SK-N-SH treated with all-trans-retinoic acid at 6 μM for 48 hours (cell line): Measurements from ENCODE around the gene OSBPL5.

Source experiments
- ATAC-seq: fragments of 200-7000 bp; cut with Tn5 transposase; 3 replicates; pipeline ENCODE4 v1.9.1; 2020; ENCODE audit warnings: mild to moderate bottlenecking, moderate library complexity
- ARNTL ChIP-seq: fragments of 450-650 bp; formaldehyde crosslinking; IDR thresholded peaks from 2 replicates; pipeline ENCODE4 v1.5.0; 2020; ENCODE audit warnings: low read depth, mild to moderate bottlenecking, moderate library complexity, borderline replicate concordance
- BACH2 ChIP-seq: fragments of 250-450 bp; sonication (Bioruptor Pico); IDR thresholded peaks from 2 replicates; pipeline ENCODE4 v1.9.0; 2021; ENCODE audit warnings: mild to moderate bottlenecking, borderline replicate concordance
- CREB5 ChIP-seq: fragments of 250-450 bp; sonication (Bioruptor Pico); IDR thresholded peaks from 2 replicates; pipeline ENCODE4 v1.5.1; 2020; ENCODE audit warnings: low read depth, mild to moderate bottlenecking, moderate library complexity
- CSDC2 ChIP-seq: fragments of 250-450 bp; sonication (Bioruptor Pico); IDR thresholded peaks from 2 replicates; pipeline ENCODE4 v1.5.0; 2020; ENCODE audit warnings: mild to moderate bottlenecking, moderate library complexity
- CSRNP3 ChIP-seq: fragments of 250-450 bp; sonication (Bioruptor Pico); IDR thresholded peaks from 2 replicates; pipeline ENCODE4 v1.5.1; 2021; ENCODE audit warnings: mild to moderate bottlenecking, moderate library complexity
- ESRRG ChIP-seq: fragments of 250-450 bp; sonication (Bioruptor Pico); IDR thresholded peaks from 2 replicates; pipeline ENCODE4 v1.6.1; 2021; ENCODE audit warnings: mild to moderate bottlenecking
- GLIS3 ChIP-seq: fragments of 250-450 bp; sonication (Bioruptor Pico); IDR thresholded peaks from 2 replicates; pipeline ENCODE4 v1.5.0; 2020; ENCODE audit warnings: mild to moderate bottlenecking, moderate library complexity
- ISL1 ChIP-seq: fragments of 250-450 bp; sonication (Bioruptor Pico); IDR thresholded peaks from 2 replicates; pipeline ENCODE4 v2.1.2; 2022; ENCODE audit warnings: mild to moderate bottlenecking, moderate library complexity
- OSR1 ChIP-seq: fragments of 250-450 bp; sonication (Bioruptor Pico); IDR thresholded peaks from 2 replicates; pipeline ENCODE4 v1.8.0; 2022; ENCODE audit warnings: moderate library complexity, mild to moderate bottlenecking, inconsistent platforms
- PATZ1 ChIP-seq: fragments of 250-450 bp; sonication (Bioruptor Pico); IDR thresholded peaks from 2 replicates; pipeline ENCODE4 v1.8.0; 2020; ENCODE audit warnings: mild to moderate bottlenecking, moderate library complexity, borderline replicate concordance
- POU6F1 ChIP-seq: fragments of 250-450 bp; sonication (Bioruptor Pico); IDR thresholded peaks from 2 replicates; pipeline ENCODE4 v1.8.0; 2021; ENCODE audit warnings: low read depth, mild to moderate bottlenecking, moderate library complexity, borderline replicate concordance
- PPARA ChIP-seq: fragments of 250-450 bp; sonication (Bioruptor Pico); IDR thresholded peaks from 2 replicates; pipeline ENCODE4 v1.5.0; 2020; ENCODE audit warnings: mild to moderate bottlenecking, borderline replicate concordance
- RARB ChIP-seq: fragments of 250-450 bp; sonication (Bioruptor Pico); IDR thresholded peaks from 2 replicates; pipeline ENCODE4 v1.8.0; 2021; ENCODE audit warnings: mild to moderate bottlenecking, moderate library complexity
- SNAI2 ChIP-seq: fragments of 250-450 bp; sonication (Bioruptor Pico); IDR thresholded peaks from 2 replicates; pipeline ENCODE4 v1.5.0; 2020; ENCODE audit warnings: mild to moderate bottlenecking, moderate library complexity
- TCF4 ChIP-seq: fragments of 250-450 bp; sonication (Bioruptor Pico); IDR thresholded peaks from 2 replicates; pipeline ENCODE4 v1.8.0; 2021; ENCODE audit warnings: mild to moderate bottlenecking, moderate library complexity, borderline replicate concordance
- TOX ChIP-seq: fragments of 250-450 bp; sonication (Bioruptor Pico); IDR thresholded peaks from 2 replicates; pipeline ENCODE4 v1.8.0; 2021; ENCODE audit warnings: mild to moderate bottlenecking, moderate library complexity, borderline replicate concordance
- TSHZ2 ChIP-seq: fragments of 250-450 bp; sonication (Bioruptor Pico); IDR thresholded peaks from 2 replicates; pipeline ENCODE4 v1.5.0; 2020; ENCODE audit warnings: mild to moderate bottlenecking, moderate library complexity
- ZC3H10 ChIP-seq: fragments of 250-450 bp; sonication (Bioruptor Pico); IDR thresholded peaks from 2 replicates; pipeline ENCODE4 v1.5.1; 2021; ENCODE audit warnings: mild to moderate bottlenecking, moderate library complexity
- ZFP3 ChIP-seq: fragments of 250-450 bp; sonication (Bioruptor Pico); IDR thresholded peaks from 2 replicates; pipeline ENCODE4 v1.5.0; 2020; ENCODE audit warnings: mild to moderate bottlenecking, moderate library complexity
- ZFP30 ChIP-seq: fragments of 450-650 bp; formaldehyde crosslinking; IDR thresholded peaks from 2 replicates; pipeline ENCODE4 v1.5.0; 2022; ENCODE audit warnings: mild to moderate bottlenecking, moderate library complexity
- ZNF565 ChIP-seq: fragments of 450-650 bp; formaldehyde crosslinking; conservative IDR thresholded peaks from 2 replicates; pipeline ENCODE4 v1.5.0; 2020; ENCODE audit warnings: low read depth, mild to moderate bottlenecking, moderate library complexity
- ZNF8 ChIP-seq: fragments of 450-650 bp; formaldehyde crosslinking; IDR thresholded peaks from 2 replicates; pipeline ENCODE4 v1.5.0; 2020; ENCODE audit warnings: mild to moderate bottlenecking, moderate library complexity

The OSBPL5 gene

GRCh38 chr11:3158821-3159220, 6.3 kb downstream of the OSBPL5 start:
- TF ChIP-seq ZFP30 = no peak
- TF ChIP-seq ZC3H10 = no peak
- TF ChIP-seq POU6F1 = no peak
- TF ChIP-seq PATZ1 (CRISPR knock-in tag) = no peak
- no peak for TF ChIP-seq ZFP3 (CRISPR knock-in tag)
- no peak for TF ChIP-seq ZNF8 (CRISPR knock-in tag)
- no peak for TF ChIP-seq OSR1 (CRISPR knock-in tag)
- TF ChIP-seq ESRRG = no peak
- TF ChIP-seq, all 23 proteins: peak for 0
- no peak for ATAC-seq

- no peak for ATAC-seq
- TF ChIP-seq ZFP30 (no peak), POU6F1 (no peak), PATZ1 (CRISPR knock-in tag) (no peak), RARB (CRISPR knock-in tag) (no peak), PPARA (CRISPR knock-in tag) (no peak), TOX (CRISPR knock-in tag) (no peak), TCF4 (no peak), ZC3H10 (no peak), SNAI2 (CRISPR knock-in tag) (no peak)
- TF ChIP-seq, all 23 proteins: peak for 0
These were observed 6.9 kb downstream of the OSBPL5 start for GRCh38 chr11:3158131-3158591.

GRCh38 chr11:3157381-3158130, 7.6 kb downstream of the OSBPL5 start:
- no peak for ATAC-seq
- TF ChIP-seq TSHZ2 (no peak), ZNF8 (CRISPR knock-in tag) (no peak), POU6F1 (no peak), GLIS3 (no peak), TOX (CRISPR knock-in tag) (no peak), SNAI2 (CRISPR knock-in tag) (no peak), CSDC2 (no peak), RARB (CRISPR knock-in tag) (no peak), ESRRG (no peak), BACH2 (CRISPR knock-in tag) (no peak), ZC3H10 (no peak), CSRNP3 (no peak), ZFP30 (no peak), PPARA (CRISPR knock-in tag) (no peak), ARNTL (no peak), ZNF565 (CRISPR knock-in tag) (no peak), CREB5 (CRISPR knock-in tag) (no peak), ISL1 (no peak), TCF4 (no peak)
